ENCODE measurements around the gene MZF1. TPM values are rescaled to one million over a fixed set of nuclear protein-coding genes. Genes with fewer than 3 reads are reported as not detected.

The MZF1 gene
- total RNA-seq, 1 donor from 2014 or later: 26.5 TPM

GRCh38 chr19:58570770-58571574 is 2.2 kb downstream of the MZF1 start:
- intact Hi-C loops (cut with micrococcal nuclease): no loop called here

GRCh38 chr19:58569943-58570670 is 3.0 kb downstream of the MZF1 start:
- intact Hi-C loops (cut with micrococcal nuclease): no loop called here

DNA sequence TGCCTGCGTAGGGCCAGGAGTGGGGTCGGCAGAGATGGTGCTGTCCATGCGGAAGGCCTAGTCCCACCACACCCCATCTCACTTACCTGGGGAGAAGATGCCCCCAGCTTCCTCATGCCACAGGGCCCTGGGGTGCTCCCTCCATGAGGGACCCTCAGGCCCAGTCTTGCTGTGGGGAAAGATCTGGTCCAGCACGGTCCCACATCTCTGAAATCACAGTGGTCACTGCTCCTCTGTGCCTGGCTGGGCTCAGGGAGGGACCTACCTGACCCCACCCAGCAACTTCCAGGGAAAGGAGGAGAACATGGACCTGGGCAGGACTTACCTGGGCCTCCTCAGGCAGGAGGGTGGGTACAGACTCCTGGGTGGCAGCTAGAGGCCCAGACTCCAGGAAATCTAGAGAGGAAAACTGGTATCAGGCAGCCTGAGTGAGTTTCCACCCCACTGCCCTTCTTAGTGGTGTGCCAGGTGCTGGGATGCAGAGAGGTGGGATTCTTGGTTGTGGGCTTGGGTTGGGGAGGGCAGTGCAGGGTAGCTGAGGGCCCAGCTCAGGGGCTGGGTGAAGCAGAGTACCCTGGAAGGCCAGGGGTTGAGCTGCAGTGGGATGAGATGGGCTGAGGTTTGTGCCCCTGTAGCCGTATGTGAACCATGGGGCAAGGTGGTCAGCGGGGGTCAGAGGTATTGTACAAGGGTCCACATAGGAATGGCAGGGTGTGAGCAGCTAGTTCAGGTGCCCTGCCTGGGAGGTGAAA is 3.8 kb downstream of the MZF1 start:
- intact Hi-C loops (cut with micrococcal nuclease): no loop called here

GRCh38 chr19:58568453-58569130 is 4.5 kb downstream of the MZF1 start:
- intact Hi-C loops (cut with micrococcal nuclease): no loop called here

DNA sequence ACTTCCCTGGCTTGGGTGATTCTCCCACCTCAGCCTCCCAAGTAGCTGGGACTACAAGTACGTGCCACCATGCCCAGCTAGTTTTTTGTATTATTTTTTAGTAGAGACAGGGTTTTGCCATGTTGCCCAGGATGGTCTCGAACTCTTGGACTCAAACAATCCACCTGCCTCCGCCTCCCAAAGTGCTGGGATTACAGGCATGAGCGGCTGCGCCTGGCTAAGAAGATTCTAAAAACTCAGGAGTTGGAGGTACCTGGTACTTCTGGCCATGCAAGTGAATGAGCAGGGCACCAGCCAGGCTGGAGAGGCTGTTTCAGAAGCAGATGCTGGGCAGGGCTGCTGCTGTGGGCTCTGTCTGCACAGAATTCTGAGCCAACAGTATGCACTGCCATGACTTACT is 6.1 kb downstream of the MZF1 start:
- intact Hi-C loops (cut with micrococcal nuclease): no loop called here

- intact Hi-C loops (cut with micrococcal nuclease): no loop called here
Observed at GRCh38 chr19:58563823-58564222, 9.3 kb downstream of the MZF1 start.

DNA sequence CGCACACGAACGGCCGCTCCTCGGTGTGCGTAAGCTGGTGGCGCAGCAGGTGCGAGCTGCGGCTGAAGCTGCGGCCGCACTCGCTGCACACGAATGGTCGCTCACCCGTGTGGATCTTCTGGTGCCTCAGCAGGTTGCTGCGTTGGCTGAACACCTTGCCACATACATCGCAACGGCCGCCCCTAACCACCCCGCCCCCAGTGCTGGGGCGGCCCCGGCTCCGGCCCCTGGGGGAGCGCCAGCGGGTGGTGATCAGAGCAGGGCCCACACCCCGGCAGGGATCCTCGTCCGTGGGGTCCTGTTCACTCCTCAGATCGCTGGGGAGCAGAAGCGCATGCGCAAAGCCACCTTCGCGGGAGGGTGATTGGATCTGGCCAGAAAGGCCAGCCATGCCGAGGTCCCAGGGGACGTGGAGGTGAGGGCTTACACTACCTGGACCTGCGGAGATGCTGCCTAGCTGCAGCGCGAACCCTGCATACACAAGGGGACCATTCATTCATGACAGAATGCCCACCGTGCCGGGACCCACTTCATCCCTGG is 10.0 kb downstream of the MZF1 start:
- intact Hi-C loops (cut with micrococcal nuclease): no loop called here

GRCh38 chr19:58562122-58563033 is 10.8 kb downstream of the MZF1 start:
- intact Hi-C loops (cut with micrococcal nuclease): no loop called here

- intact Hi-C loops (cut with micrococcal nuclease): no loop called here
Observed at GRCh38 chr19:58561373-58562121, 11.6 kb downstream of the MZF1 start.

DNA sequence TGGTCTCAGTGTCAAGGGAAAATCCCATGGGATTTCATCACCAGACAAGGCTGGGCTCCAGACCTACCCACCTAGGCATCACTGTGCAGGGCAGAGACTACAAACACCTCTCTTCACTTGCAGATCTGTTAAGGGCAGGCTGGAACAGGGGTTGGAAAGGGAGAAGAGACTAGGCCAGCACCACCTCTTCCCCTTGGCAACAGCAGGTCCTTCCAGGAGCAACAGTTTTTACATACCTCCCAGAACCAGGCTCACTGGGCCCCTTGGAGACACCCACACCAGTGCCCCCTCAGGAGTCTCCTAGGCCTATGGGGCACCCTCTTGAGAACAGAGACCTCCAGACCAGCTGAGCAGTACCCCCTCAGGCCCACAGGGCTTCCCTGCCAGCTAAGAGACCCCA is 12.2 kb downstream of the MZF1 start:
- intact Hi-C loops (cut with micrococcal nuclease): no loop called here

GRCh38 chr19:58560007-58560887 is 12.9 kb downstream of the MZF1 start:
- intact Hi-C loops (cut with micrococcal nuclease): no loop called here

GRCh38 chr19:58559275-58560006 is 13.7 kb downstream of the MZF1 start:
- intact Hi-C loops (cut with micrococcal nuclease): loop anchor here (1.0 kb wide), 3 partner anchors 14 to 40 kb away; partner anchors contain the start of genes MZF1, TRIM28 and ZBTB45

DNA sequence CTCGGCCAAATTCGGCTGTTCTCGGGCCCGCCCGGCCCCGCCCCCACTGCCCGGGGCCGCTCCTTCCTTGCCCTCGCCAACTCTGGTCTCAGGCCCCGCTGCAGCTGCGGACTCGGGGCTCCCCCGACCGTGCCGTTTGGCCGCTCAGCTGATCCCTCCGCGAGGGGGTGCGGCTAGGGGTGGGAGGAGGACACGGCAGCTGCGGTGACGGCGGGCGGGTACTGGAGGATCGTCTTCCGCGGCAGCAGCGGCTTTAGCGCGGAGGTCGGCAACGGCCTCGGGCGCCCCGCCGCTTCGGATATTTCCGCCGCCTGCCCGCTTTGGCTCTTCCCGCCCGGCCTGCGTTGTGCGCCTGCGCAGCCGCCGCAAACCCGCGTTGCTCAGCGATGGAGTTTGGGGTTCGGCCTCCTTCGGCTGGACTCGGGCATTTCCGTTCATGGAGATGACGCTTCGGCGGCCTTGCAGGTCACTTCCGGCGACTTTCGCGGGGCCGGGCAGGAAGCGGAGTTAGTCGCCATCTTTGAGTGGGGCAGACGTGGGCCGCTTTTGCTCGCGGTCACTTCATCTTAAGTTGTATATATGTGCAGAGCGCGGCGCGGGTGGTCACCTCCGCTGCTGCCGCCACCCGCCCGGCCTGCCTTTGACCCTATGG is 14.4 kb downstream of the MZF1 start:
- intact Hi-C loops (cut with micrococcal nuclease): loop anchor here (1.0 kb wide), 3 partner anchors 14 to 39 kb away; partner anchors contain the start of genes MZF1, TRIM28 and ZBTB45

DNA sequence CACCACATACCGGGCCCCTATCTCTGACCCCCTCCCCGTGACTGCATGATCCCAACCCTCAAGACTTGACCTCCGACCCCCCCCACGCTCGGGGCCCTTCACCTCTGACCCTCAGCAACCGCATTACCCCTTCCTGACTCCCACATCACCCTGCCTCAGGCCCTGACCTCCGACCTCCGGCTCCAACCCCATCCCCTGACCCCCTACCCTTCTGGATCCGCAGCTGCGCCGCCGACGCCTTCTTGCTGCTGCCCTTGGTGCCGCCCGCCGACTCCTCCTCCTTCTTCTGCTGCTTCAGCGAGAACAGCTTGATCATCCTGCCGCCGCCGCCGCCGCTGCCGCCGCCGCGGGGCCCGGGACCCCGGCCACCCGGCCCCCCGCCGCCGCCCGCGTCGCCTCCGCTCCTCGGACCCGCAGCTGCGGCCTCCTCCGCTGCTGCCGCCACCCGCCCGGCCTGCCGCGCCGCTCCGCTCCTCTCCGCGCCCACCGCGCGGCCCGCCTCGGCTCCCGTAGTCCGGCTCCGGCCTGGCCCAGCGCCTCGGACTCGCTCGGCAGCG is 15.0 kb downstream of the MZF1 start, which contains the start of gene UBE2M:
Gene UBE2M (minus strand): TSS at position 546 of the 557 bp plus-strand sequence. CDS start 230 bp downstream, at position 316.
- intact Hi-C loops (cut with micrococcal nuclease): no loop called here

GRCh38 chr19:58557221-58558065 is 15.7 kb downstream of the MZF1 start:
- intact Hi-C loops (cut with micrococcal nuclease): no loop called here

All from T-helper 2 cell treated with Interferon-gamma antibody and Interleukin-4, amounts not matched to agents 100 ng/mL and 5 ng/mL, for 36 hours (primary cell).